K562 (cell line): Measurements from ENCODE around the gene IPP. TPM values are rescaled to one million over a fixed set of nuclear protein-coding genes. Genes with fewer than 3 reads are reported as not detected.

ENCODE experiments used
- CSDE1 ChIP-seq, 2 experiments: fragments of 450-650 bp; IDR thresholded peaks; 2 replicates each; pipeline ENCODE4 v1.6.1; 2016; ENCODE audit warnings: mild to moderate bottlenecking in 1 of 2
- HIVEP1 ChIP-seq: fragments of 250-450 bp; sonication (Bioruptor Pico); IDR thresholded peaks from 2 replicates; pipeline ENCODE4 v1.4.0; 2020; ENCODE audit warnings: mild to moderate bottlenecking
- HMG20B ChIP-seq: fragments of 250-450 bp; sonication (Bioruptor Pico); IDR thresholded peaks from 2 replicates; pipeline ENCODE4 v1.5.0; 2021; ENCODE audit warnings: mild to moderate bottlenecking
- HMGN3 ChIP-seq: IDR thresholded peaks from 2 replicates; pipeline ENCODE4 v1.6.1; 2011; ENCODE audit warnings: borderline replicate concordance, low read depth, mild to moderate bottlenecking, mixed read lengths, low read length; ENCODE audit not compliant: insufficient read length; ENCODE audit errors: extremely low read depth
- JUND ChIP-seq, 2 experiments: IDR thresholded peaks; 2 replicates in 1 of 2; 3 replicates in 1 of 2; pipeline ENCODE4 v1.6.1; 2011; ENCODE audit warnings: borderline replicate concordance in 2 of 2, low read depth in 2 of 2, low read length in 2 of 2, improper control_type of control experiment in 1 of 2, missing biosample characterization in 1 of 2, missing genetic modification characterization in 1 of 2, missing genetic modification reagents in 1 of 2
- MAFK ChIP-seq: IDR thresholded peaks from 2 replicates; pipeline ENCODE4 v1.6.1; 2011; ENCODE audit warnings: low read length, improper control_type of control experiment
- PHB2 ChIP-seq: fragments of 450-650 bp; IDR thresholded peaks from 2 replicates; pipeline ENCODE4 v1.6.1; 2017; ENCODE audit warnings: low read depth
- POLR2H ChIP-seq: IDR thresholded peaks from 2 replicates; pipeline ENCODE4 v1.6.1; 2016; ENCODE audit warnings: missing genetic modification characterization, low read depth, mild to moderate bottlenecking, control low read depth, missing compliant biosample characterization, moderate library complexity
- RCOR1 ChIP-seq, 2 experiments: IDR thresholded peaks; 2 replicates each; pipeline ENCODE4 v1.6.1; 2012; ENCODE audit warnings: low read depth in 2 of 2, low read length in 2 of 2, borderline replicate concordance in 1 of 2, improper control_type of control experiment in 1 of 2
- SLC30A9 ChIP-seq: fragments of 250-450 bp; sonication (Bioruptor Pico); IDR thresholded peaks from 2 replicates; pipeline ENCODE4 v1.8.0; 2022; ENCODE audit warnings: mild to moderate bottlenecking, moderate library complexity
- SMARCA5 ChIP-seq: fragments of 450-650 bp; IDR thresholded peaks from 2 replicates; pipeline ENCODE4 v1.6.1; 2016
- SMC3 ChIP-seq: conservative IDR thresholded peaks from 2 replicates; pipeline ENCODE4 v1.6.1; 2011; ENCODE audit warnings: low read depth, low read length, improper control_type of control experiment; ENCODE audit not compliant: insufficient read depth
- SREBF1 ChIP-seq: fragments of 150-350 bp; IDR thresholded peaks from 2 replicates; pipeline ENCODE4 v1.6.1; 2014; ENCODE audit warnings: antibody characterized with exemption, low read depth, low read length, borderline replicate concordance
- SRSF3 ChIP-seq: fragments of 200-400 bp; formaldehyde crosslinking; IDR thresholded peaks from 2 replicates; pipeline ENCODE4 v1.6.1; 2016; ENCODE audit warnings: mild to moderate bottlenecking, low read length, moderate library complexity; ENCODE audit not compliant: insufficient read depth
- ZNF175 ChIP-seq: fragments of 200-800 bp; sonication (Bioruptor generic); IDR thresholded peaks from 2 replicates; pipeline ENCODE4 v1.6.1; 2016; ENCODE audit warnings: low read depth, mild to moderate bottlenecking, missing genetic modification characterization, missing compliant biosample characterization
- ZNF583 ChIP-seq: fragments of 250-450 bp; sonication (Bioruptor Pico); IDR thresholded peaks from 2 replicates; pipeline ENCODE4 v1.4.0; 2020
- ZNF695 ChIP-seq: fragments of 450-650 bp; formaldehyde crosslinking; IDR thresholded peaks from 2 replicates; pipeline ENCODE4 v1.4.0; 2020; ENCODE audit warnings: mild to moderate bottlenecking, moderate library complexity
- ZNF778 ChIP-seq: fragments of 450-650 bp; formaldehyde crosslinking; IDR thresholded peaks from 2 replicates; pipeline ENCODE4 v1.4.0; 2020; ENCODE audit warnings: mild to moderate bottlenecking, moderate library complexity
- ZNF830 ChIP-seq: fragments of 250-450 bp; sonication (Bioruptor Pico); IDR thresholded peaks from 2 replicates; pipeline ENCODE4 v1.5.0; 2021; ENCODE audit warnings: mild to moderate bottlenecking
- ZSCAN32 ChIP-seq: fragments of 450-650 bp; formaldehyde crosslinking; IDR thresholded peaks from 2 replicates; pipeline ENCODE4 v1.4.0; 2020; ENCODE audit warnings: mild to moderate bottlenecking, moderate library complexity
- polyA plus RNA-seq, 8 experiments: library from polyadenylated mRNA; depleted of rRNA in 4 of 8; stranded (reverse) in 5 of 8; unstranded in 3 of 8; fragments of >200 nt; fragmentation: Nextera tagmentation in 2 of 8; fragmentation: Illumina TruSeq in 1 of 8; extraction: Ambion mirVana in 2 of 8; extraction: Trizol in 1 of 8; gene quantifications; 2 replicates each; pipeline versions ENCODE4 v1.2.1 to v1.2.3, GENCODE V29; 2011 to 2014; ENCODE audit warnings: inconsistent platforms in 1 of 8, missing spikeins in 1 of 8
- total RNA-seq, 7 experiments: library from RNA; depleted of rRNA in 6 of 7; stranded (reverse); fragments of >200 nt in 6 of 7; fragmentation: Illumina TruSeq in 2 of 7; extraction: Trizol in 2 of 7; gene quantifications; 2 replicates each; pipeline versions ENCODE4 v1.2.1 to v1.2.3, GENCODE V29; 2011 to 2021; ENCODE audit warnings: low replicate concordance in 1 of 7
- TF ChIP-seq, protein P1 (sequence below): fragments of 250-450 bp; sonication (Bioruptor Pico); IDR thresholded peaks from 2 replicates; pipeline ENCODE4 v1.4.0; 2020
- TF ChIP-seq, protein P2 (sequence below): fragments of 250-450 bp; sonication (Bioruptor Pico); IDR thresholded peaks from 2 replicates; pipeline ENCODE4 v1.8.0; 2022; ENCODE audit warnings: moderate library complexity, mild to moderate bottlenecking, inconsistent platforms
- TF ChIP-seq, protein P3 (sequence below): fragments of 450-650 bp; formaldehyde crosslinking; IDR thresholded peaks from 2 replicates; pipeline ENCODE4 v1.4.0; 2022; ENCODE audit warnings: missing genetic modification characterization

The IPP gene
- total and polyA plus RNA-seq, 9 of the 15 experiments (the other 6 are each of a cell fraction or from before 2014, with no cell fraction given): 6.9 to 15.1 (median 9.7) TPM

DNA sequence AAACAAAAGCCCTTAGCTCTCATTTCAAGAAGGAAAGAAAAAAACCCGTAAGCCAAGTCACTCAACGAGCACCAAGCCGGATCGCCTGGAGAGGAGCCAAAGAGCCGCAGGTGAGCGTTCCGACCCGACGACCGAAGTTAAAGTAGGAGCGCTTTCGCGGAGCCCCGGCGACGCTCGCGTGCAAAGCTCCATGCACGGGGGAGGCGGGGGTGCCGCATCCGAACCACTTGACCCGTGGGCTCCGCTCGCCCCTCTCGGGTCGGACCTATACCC is 64.5 kb downstream of the IPP start (continued):
- TF ChIP-seq, protein P1, sequence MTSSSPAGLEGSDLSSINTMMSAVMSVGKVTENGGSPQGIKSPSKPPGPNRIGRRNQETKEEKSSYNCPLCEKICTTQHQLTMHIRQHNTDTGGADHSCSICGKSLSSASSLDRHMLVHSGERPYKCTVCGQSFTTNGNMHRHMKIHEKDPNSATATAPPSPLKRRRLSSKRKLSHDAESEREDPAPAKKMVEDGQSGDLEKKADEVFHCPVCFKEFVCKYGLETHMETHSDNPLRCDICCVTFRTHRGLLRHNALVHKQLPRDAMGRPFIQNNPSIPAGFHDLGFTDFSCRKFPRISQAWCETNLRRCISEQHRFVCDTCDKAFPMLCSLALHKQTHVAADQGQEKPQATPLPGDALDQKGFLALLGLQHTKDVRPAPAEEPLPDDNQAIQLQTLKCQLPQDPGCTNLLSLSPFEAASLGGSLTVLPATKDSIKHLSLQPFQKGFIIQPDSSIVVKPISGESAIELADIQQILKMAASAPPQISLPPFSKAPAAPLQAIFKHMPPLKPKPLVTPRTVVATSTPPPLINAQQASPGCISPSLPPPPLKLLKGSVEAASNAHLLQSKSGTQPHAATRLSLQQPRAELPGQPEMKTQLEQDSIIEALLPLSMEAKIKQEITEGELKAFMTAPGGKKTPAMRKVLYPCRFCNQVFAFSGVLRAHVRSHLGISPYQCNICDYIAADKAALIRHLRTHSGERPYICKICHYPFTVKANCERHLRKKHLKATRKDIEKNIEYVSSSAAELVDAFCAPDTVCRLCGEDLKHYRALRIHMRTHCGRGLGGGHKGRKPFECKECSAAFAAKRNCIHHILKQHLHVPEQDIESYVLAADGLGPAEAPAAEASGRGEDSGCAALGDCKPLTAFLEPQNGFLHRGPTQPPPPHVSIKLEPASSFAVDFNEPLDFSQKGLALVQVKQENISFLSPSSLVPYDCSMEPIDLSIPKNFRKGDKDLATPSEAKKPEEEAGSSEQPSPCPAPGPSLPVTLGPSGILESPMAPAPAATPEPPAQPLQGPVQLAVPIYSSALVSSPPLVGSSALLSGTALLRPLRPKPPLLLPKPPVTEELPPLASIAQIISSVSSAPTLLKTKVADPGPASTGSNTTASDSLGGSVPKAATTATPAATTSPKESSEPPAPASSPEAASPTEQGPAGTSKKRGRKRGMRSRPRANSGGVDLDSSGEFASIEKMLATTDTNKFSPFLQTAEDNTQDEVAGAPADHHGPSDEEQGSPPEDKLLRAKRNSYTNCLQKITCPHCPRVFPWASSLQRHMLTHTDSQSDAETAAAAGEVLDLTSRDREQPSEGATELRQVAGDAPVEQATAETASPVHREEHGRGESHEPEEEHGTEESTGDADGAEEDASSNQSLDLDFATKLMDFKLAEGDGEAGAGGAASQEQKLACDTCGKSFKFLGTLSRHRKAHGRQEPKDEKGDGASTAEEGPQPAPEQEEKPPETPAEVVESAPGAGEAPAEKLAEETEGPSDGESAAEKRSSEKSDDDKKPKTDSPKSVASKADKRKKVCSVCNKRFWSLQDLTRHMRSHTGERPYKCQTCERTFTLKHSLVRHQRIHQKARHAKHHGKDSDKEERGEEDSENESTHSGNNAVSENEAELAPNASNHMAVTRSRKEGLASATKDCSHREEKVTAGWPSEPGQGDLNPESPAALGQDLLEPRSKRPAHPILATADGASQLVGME (CRISPR knock-in tag): no peak
- no peak for TF ChIP-seq SLC30A9 (CRISPR knock-in tag)
- no peak for TF ChIP-seq HMGN3
- TF ChIP-seq SMC3: no peak
- TF ChIP-seq HIVEP1: no peak
- no peak for TF ChIP-seq PHB2
- TF ChIP-seq, protein P2, sequence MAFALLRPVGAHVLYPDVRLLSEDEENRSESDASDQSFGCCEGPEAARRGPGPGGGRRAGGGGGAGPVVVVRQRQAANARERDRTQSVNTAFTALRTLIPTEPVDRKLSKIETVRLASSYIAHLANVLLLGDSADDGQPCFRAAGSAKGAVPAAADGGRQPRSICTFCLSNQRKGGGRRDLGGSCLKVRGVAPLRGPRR (CRISPR knock-in tag): no peak
- no peak for TF ChIP-seq ZNF175 (CRISPR knock-in tag)
- no peak; the same call in 1 of the 2 replicates for TF ChIP-seq ZNF695 (CRISPR knock-in tag)
- TF ChIP-seq, protein P3, sequence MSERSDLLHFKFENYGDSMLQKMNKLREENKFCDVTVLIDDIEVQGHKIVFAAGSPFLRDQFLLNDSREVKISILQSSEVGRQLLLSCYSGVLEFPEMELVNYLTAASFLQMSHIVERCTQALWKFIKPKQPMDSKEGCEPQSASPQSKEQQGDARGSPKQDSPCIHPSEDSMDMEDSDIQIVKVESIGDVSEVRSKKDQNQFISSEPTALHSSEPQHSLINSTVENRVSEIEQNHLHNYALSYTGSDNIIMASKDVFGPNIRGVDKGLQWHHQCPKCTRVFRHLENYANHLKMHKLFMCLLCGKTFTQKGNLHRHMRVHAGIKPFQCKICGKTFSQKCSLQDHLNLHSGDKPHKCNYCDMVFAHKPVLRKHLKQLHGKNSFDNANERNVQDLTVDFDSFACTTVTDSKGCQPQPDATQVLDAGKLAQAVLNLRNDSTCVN: no peak
- TF ChIP-seq ZSCAN32 (CRISPR knock-in tag): no peak
- no peak for TF ChIP-seq MAFK
- TF ChIP-seq CSDE1 (IDR thresholded peaks at IDR 0.05): no peak
- TF ChIP-seq ZNF583 (CRISPR knock-in tag): no peak
- TF ChIP-seq ZNF778 (CRISPR knock-in tag): no peak
- 0 out of 2 replicates have a peak, but pooled peaks have one; percentile 10 for TF ChIP-seq JUND (IDR thresholded peaks at IDR 0.05; ENCODE audit: borderline replicate concordance, low read depth, low read length)
- no peak for TF ChIP-seq JUND (tag; IDR thresholded peaks at IDR 0.05; ENCODE audit: borderline replicate concordance, low read depth, low read length)
- TF ChIP-seq SRSF3: no peak
- no peak for TF ChIP-seq SREBF1
- TF ChIP-seq ZNF830 (CRISPR knock-in tag): 0 out of 2 replicates have a peak, but pooled peaks have one; percentile 75
- no peak for TF ChIP-seq RCOR1 (IDR thresholded peaks at IDR 0.05; ENCODE audit: borderline replicate concordance in 1 of 2, low read depth in 2 of 2, low read length in 2 of 2)
- no peak for TF ChIP-seq SMARCA5
- TF ChIP-seq HMG20B: no peak
- no peak for TF ChIP-seq POLR2H (tag)
